ENCODE data around the gene RAP1B.

Gene RAP1B

DNA sequence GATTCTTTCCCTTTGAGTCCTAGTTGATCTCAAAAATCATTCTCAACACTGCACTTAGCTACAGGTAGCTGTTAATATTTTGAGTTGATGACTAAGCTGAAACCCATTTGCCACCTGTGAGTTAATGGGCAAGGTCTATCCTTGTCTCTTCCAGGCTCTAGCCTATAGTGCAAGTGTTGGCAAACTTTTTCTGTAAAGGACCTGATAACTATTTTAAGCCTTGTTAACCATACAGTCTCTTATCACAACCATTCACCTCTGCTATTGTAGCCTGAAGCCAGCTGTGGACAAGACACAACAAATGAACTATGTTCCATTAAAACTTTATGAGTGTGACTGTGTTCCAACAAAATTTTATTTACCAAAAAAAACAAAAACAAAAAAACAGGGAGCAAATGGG lies 19.4 kb downstream of the RAP1B start:
- Histone ChIP-seq H3K4me3 (ENCODE audit: low read length, poor library complexity, severe bottlenecking) (no peak overlapping the region), H3K27me3 (ENCODE audit: insufficient read depth, low read length, poor library complexity, severe bottlenecking) (no peaks in the 10 kb centered on the region), H3K79me2 (ENCODE audit: insufficient read depth, low read length) (peaks cover 100% of the 10 kb centered on the region), H3K9me2 (replicated peaks; ENCODE audit: low read depth, low read length) (no peaks in the 10 kb centered on the region), H3K4me2 (ENCODE audit: low read depth, low read length, poor library complexity, severe bottlenecking) (no peak overlapping the region), H3K9me3 (ENCODE audit: insufficient read depth, low read depth, low read length) (peaks cover 7% of the 10 kb centered on the region; the same call in 1 of the 2 replicates), H2AFZ (ENCODE audit: low read length) (no peak overlapping the region), H4K20me1 (ENCODE audit: insufficient read depth, low read length, poor library complexity, severe bottlenecking) (peaks cover 96% of the 10 kb centered on the region), H3K36me3 (ENCODE audit: insufficient read depth, low read length) (peaks cover 39% of the 10 kb centered on the region), H3K9ac (ENCODE audit: low read depth, low read length, poor library complexity, severe bottlenecking) (no peak overlapping the region), H3F3A (ENCODE audit: low read depth) (peaks cover 3% of the 10 kb centered on the region; the same call in 1 of the 2 replicates), H3K4me1 (ENCODE audit: insufficient read depth, low read length, poor library complexity, severe bottlenecking) (peaks cover 26% of the 10 kb centered on the region)
- TF ChIP-seq, protein P1, sequence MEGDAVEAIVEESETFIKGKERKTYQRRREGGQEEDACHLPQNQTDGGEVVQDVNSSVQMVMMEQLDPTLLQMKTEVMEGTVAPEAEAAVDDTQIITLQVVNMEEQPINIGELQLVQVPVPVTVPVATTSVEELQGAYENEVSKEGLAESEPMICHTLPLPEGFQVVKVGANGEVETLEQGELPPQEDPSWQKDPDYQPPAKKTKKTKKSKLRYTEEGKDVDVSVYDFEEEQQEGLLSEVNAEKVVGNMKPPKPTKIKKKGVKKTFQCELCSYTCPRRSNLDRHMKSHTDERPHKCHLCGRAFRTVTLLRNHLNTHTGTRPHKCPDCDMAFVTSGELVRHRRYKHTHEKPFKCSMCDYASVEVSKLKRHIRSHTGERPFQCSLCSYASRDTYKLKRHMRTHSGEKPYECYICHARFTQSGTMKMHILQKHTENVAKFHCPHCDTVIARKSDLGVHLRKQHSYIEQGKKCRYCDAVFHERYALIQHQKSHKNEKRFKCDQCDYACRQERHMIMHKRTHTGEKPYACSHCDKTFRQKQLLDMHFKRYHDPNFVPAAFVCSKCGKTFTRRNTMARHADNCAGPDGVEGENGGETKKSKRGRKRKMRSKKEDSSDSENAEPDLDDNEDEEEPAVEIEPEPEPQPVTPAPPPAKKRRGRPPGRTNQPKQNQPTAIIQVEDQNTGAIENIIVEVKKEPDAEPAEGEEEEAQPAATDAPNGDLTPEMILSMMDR (conservative IDR thresholded peaks at IDR 0.05; ENCODE audit: low read length), result no peak
- no peak for TF ChIP-seq EZH2phosphoT487 (IDR thresholded peaks at IDR 0.05; ENCODE audit: borderline replicate concordance)

DNA sequence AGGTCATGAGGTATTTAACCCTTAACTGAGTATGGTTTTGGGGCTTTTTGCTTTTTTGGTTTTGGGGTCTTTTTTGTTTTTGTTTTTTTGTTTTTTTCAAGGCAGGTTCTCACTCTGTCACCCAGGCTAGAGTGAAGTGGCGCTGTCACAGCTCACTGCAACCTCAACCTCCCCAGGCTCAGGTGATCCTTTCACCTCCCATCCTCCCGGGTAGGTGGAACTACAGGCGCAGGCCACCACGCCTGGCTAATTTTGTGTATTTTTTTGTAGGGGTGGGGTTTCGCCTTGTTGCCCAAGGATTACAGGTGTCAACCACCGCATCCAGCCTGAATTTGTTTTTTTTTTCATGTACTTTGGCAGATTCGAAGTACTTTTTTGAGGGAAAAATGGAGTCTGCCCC lies 19.9 kb downstream of the RAP1B start:
- no peak overlapping the region for H3K4me3 ChIP-seq (ENCODE audit: low read length, poor library complexity, severe bottlenecking)
- H3K36me3 ChIP-seq (ENCODE audit: insufficient read depth, low read length), result peaks cover 34% of the 10 kb centered on the region
- no peaks in the 10 kb centered on the region for H3K27me3 ChIP-seq (ENCODE audit: insufficient read depth, low read length, poor library complexity, severe bottlenecking)
- peaks cover 7% of the 10 kb centered on the region; the same call in 1 of the 2 replicates for H3K9me3 ChIP-seq (ENCODE audit: insufficient read depth, low read depth, low read length)
- no peak overlapping the region for H3K9ac ChIP-seq (ENCODE audit: low read depth, low read length, poor library complexity, severe bottlenecking)
- H3K4me1 ChIP-seq (ENCODE audit: insufficient read depth, low read length, poor library complexity, severe bottlenecking), result peaks cover 26% of the 10 kb centered on the region
- H3K79me2 ChIP-seq (ENCODE audit: insufficient read depth, low read length), result peaks cover 100% of the 10 kb centered on the region
- H2AFZ ChIP-seq (ENCODE audit: low read length), result no peak overlapping the region
- peaks cover 3% of the 10 kb centered on the region; the same call in 1 of the 2 replicates for H3F3A ChIP-seq (ENCODE audit: low read depth)
- H3K4me2 ChIP-seq (ENCODE audit: low read depth, low read length, poor library complexity, severe bottlenecking), result no peak overlapping the region
- no peaks in the 10 kb centered on the region for H3K9me2 ChIP-seq (replicated peaks; ENCODE audit: low read depth, low read length)
- TF ChIP-seq, protein P1 (conservative IDR thresholded peaks at IDR 0.05; ENCODE audit: low read length), result no peak
- TF ChIP-seq EZH2phosphoT487 (IDR thresholded peaks at IDR 0.05; ENCODE audit: borderline replicate concordance), result no peak
- H4K20me1 ChIP-seq (ENCODE audit: insufficient read depth, low read length, poor library complexity, severe bottlenecking), result peaks cover 94% of the 10 kb centered on the region

DNA sequence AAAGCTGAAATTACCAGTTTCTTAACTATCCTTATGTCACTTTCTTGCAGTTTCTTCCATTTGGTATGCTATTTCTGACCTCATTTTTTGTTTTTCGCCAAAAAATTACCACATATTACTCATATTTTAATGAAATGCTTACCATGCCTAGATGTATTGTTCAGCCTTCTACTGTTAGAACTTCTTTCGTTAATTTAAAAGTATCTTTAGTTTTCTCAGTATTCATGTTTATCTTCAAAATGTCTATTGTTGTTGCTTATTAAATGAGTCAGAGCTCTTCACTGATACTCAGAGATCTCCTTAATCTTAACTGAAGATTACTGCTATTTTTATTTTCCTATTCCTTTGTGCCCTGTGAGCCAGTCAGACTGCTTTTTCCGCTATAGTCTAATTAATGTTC lies 20.5 kb downstream of the RAP1B start:
- H3K9me2 ChIP-seq (replicated peaks; ENCODE audit: low read depth, low read length), result no peaks in the 10 kb centered on the region
- no peak overlapping the region for H3K4me2 ChIP-seq (ENCODE audit: low read depth, low read length, poor library complexity, severe bottlenecking)
- H3F3A ChIP-seq (ENCODE audit: low read depth), result peaks cover 3% of the 10 kb centered on the region; the same call in 1 of the 2 replicates
- peaks cover 7% of the 10 kb centered on the region; the same call in 1 of the 2 replicates for H3K9me3 ChIP-seq (ENCODE audit: insufficient read depth, low read depth, low read length)
- no peak overlapping the region for H2AFZ ChIP-seq (ENCODE audit: low read length)
- H3K36me3 ChIP-seq (ENCODE audit: insufficient read depth, low read length), result peaks cover 27% of the 10 kb centered on the region
- H3K79me2 ChIP-seq (ENCODE audit: insufficient read depth, low read length), result peaks cover 100% of the 10 kb centered on the region
- H3K4me3 ChIP-seq (ENCODE audit: low read length, poor library complexity, severe bottlenecking), result no peak overlapping the region
- no peak for TF ChIP-seq EZH2phosphoT487 (IDR thresholded peaks at IDR 0.05; ENCODE audit: borderline replicate concordance)
- TF ChIP-seq, protein P1 (conservative IDR thresholded peaks at IDR 0.05; ENCODE audit: low read length), result no peak
- no peaks in the 10 kb centered on the region for H3K27me3 ChIP-seq (ENCODE audit: insufficient read depth, low read length, poor library complexity, severe bottlenecking)
- H3K4me1 ChIP-seq (ENCODE audit: insufficient read depth, low read length, poor library complexity, severe bottlenecking), result peaks cover 29% of the 10 kb centered on the region
- no peak overlapping the region for H3K9ac ChIP-seq (ENCODE audit: low read depth, low read length, poor library complexity, severe bottlenecking)
- H4K20me1 ChIP-seq (ENCODE audit: insufficient read depth, low read length, poor library complexity, severe bottlenecking), result peaks cover 91% of the 10 kb centered on the region

Data from Loucy (cell line).